Measurements from ENCODE around the gene EMP2.

DNA sequence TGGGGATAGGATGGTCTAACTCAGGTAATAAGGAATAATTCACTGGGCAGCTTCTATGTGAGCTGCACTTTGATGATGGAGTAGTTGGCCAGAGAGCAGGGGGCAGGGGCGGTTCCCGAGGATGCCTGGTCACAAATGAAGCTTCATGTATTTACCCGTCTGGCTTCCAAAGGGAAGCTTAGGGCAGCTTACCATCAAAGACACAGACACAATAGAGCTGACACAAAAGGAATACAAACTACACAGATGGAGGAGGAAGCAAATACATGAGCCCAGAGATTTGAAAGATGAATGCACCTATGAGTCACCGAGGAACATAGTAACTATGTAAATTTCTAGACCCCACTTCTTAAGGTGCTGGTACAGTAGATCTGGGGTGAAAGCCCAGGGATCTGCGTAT, 8.7 kb upstream of the EMP2 start:
- no peak for TF ChIP-seq CTCF (IDR thresholded peaks at IDR 0.05)
- TF ChIP-seq POLR2A (IDR thresholded peaks at IDR 0.05) = no peak

All from esophagus squamous epithelium (tissue), 4 donors.